ENCODE measurements around the gene RNASE3. TPM values are rescaled to one million over a fixed set of nuclear protein-coding genes. Genes with fewer than 3 reads are reported as not detected.
"Not testable (repeated sequence)": the region's sequence is repeated elsewhere in the genome, so short reads cannot be mapped to it uniquely, and the experiment has no call there.

Gene RNASE3
- not detected for polyA plus RNA-seq (2013, experiment 1 of 2)
- not detected for polyA plus RNA-seq (2013, experiment 2 of 2)

- H3K14ac ChIP-seq (ENCODE audit: low read length in 2 of 2); H3K4me1 ChIP-seq (ENCODE audit: control insufficient read depth, insufficient read depth, low read depth, low read length); H3K9me3 ChIP-seq (ENCODE audit: control insufficient read depth, low read length); H2AFZ ChIP-seq (ENCODE audit: low read depth, low read length); H2BK5ac ChIP-seq (ENCODE audit: low read depth, low read length, poor library complexity, severe bottlenecking); H3K23ac ChIP-seq (ENCODE audit: low read length in 2 of 2); DNase-seq; H4K91ac ChIP-seq (ENCODE audit: low read length); H3K4me3 ChIP-seq (ENCODE audit: insufficient read depth in 1 of 2, low read depth in 1 of 2, low read length in 2 of 2); H3K18ac ChIP-seq (ENCODE audit: low read depth in 1 of 2, low read length in 2 of 2); H2BK12ac ChIP-seq (ENCODE audit: low read length in 2 of 2); H2BK120ac ChIP-seq (ENCODE audit: low read depth, low read length); H3K79me1 ChIP-seq (replicated peaks; ENCODE audit: low read length, poor library complexity, severe bottlenecking); H3K4ac ChIP-seq (ENCODE audit: low read depth in 1 of 2, low read length in 2 of 2); H3K4me2 ChIP-seq (ENCODE audit: low read length, poor library complexity, severe bottlenecking); H2AK5ac ChIP-seq (ENCODE audit: low read length, severe bottlenecking); H4K8ac ChIP-seq (ENCODE audit: low read length); H3K9ac ChIP-seq (ENCODE audit: low read length); H2BK15ac ChIP-seq (ENCODE audit: low read depth, poor library complexity, severe bottlenecking); H3K27ac ChIP-seq (ENCODE audit: low read length, poor library complexity, severe bottlenecking); H3K36me3 ChIP-seq (ENCODE audit: control insufficient read depth in 1 of 2, insufficient read depth in 2 of 2, low read depth in 1 of 2, low read length in 2 of 2): not testable (repeated sequence)
- H3K27me3 ChIP-seq (ENCODE audit: control insufficient read depth in 1 of 2, insufficient read depth in 1 of 2, low read length in 2 of 2): peaks cover 5 to 25% of the 10 kb centered on the region in 2 experiments
- WGBS: 66% methylated on average over 7 of the region's 11 CpGs
Measured at GRCh38 chr14:20891126-20891825, at the start of gene RNASE3. TSS of gene RNASE3 (plus strand) at chr14:20891385. CDS start at chr14:20891687, 302 bp downstream.

- no peak overlapping the region for H3K18ac ChIP-seq (ENCODE audit: low read depth in 1 of 2, low read length in 2 of 2)
- 97% methylated on average over 5 of the region's 6 CpGs for WGBS
- H2AFZ ChIP-seq (ENCODE audit: low read depth, low read length): no peak overlapping the region
- no peak overlapping the region for H4K8ac ChIP-seq (ENCODE audit: low read length)
- H2BK120ac ChIP-seq (ENCODE audit: low read depth, low read length): no peak overlapping the region
- H3K9ac ChIP-seq (ENCODE audit: low read length): no peak overlapping the region
- H3K4me3 ChIP-seq (ENCODE audit: insufficient read depth in 1 of 2, low read depth in 1 of 2, low read length in 2 of 2): no peak overlapping the region
- H4K91ac ChIP-seq (ENCODE audit: low read length): no peak overlapping the region
- H3K9me3 ChIP-seq (ENCODE audit: control insufficient read depth, low read length): no peaks in the 10 kb centered on the region
- H3K4ac ChIP-seq (ENCODE audit: low read depth in 1 of 2, low read length in 2 of 2): no peak overlapping the region
- H3K27ac ChIP-seq (ENCODE audit: low read length, poor library complexity, severe bottlenecking): no peak overlapping the region
- no peak overlapping the region for H3K4me2 ChIP-seq (ENCODE audit: low read length, poor library complexity, severe bottlenecking)
- no peak overlapping the region for H2BK5ac ChIP-seq (ENCODE audit: low read depth, low read length, poor library complexity, severe bottlenecking)
- DNase-seq: no peak
- H3K27me3 ChIP-seq (ENCODE audit: control insufficient read depth in 1 of 2, insufficient read depth in 1 of 2, low read length in 2 of 2): peaks cover 0 to 3% of the 10 kb centered on the region in 2 experiments
- no peak overlapping the region for H2BK15ac ChIP-seq (ENCODE audit: low read depth, poor library complexity, severe bottlenecking)
- peaks cover 2% of the 10 kb centered on the region for H3K4me1 ChIP-seq (ENCODE audit: control insufficient read depth, insufficient read depth, low read depth, low read length)
- H3K36me3 ChIP-seq (ENCODE audit: control insufficient read depth in 1 of 2, insufficient read depth in 2 of 2, low read depth in 1 of 2, low read length in 2 of 2): no peaks in the 10 kb centered on the region
- no peak overlapping the region for H2BK12ac ChIP-seq (ENCODE audit: low read length in 2 of 2)
- no peak overlapping the region for H2AK5ac ChIP-seq (ENCODE audit: low read length, severe bottlenecking)
- H3K79me1 ChIP-seq (replicated peaks; ENCODE audit: low read length, poor library complexity, severe bottlenecking): no peaks in the 10 kb centered on the region
- no peak overlapping the region for H3K14ac ChIP-seq (ENCODE audit: low read length in 2 of 2)
- H3K23ac ChIP-seq (ENCODE audit: low read length in 2 of 2): no peak overlapping the region
Measured at GRCh38 chr14:20846560-20846959, 44.6 kb upstream of the RNASE3 start.

GRCh38 chr14:20848316-20848954 is 42.8 kb upstream of the RNASE3 start:
- no peak overlapping the region for H2BK120ac ChIP-seq (ENCODE audit: low read depth, low read length)
- no peak overlapping the region for H4K8ac ChIP-seq (ENCODE audit: low read length)
- no peak overlapping the region for H3K27ac ChIP-seq (ENCODE audit: low read length, poor library complexity, severe bottlenecking)
- peaks cover 2% of the 10 kb centered on the region for H3K4me1 ChIP-seq (ENCODE audit: control insufficient read depth, insufficient read depth, low read depth, low read length)
- 68% methylated on average over 9 of the region's 9 CpGs for WGBS
- H3K23ac ChIP-seq (ENCODE audit: low read length in 2 of 2): no peak overlapping the region
- no peaks in the 10 kb centered on the region for H3K36me3 ChIP-seq (ENCODE audit: control insufficient read depth in 1 of 2, insufficient read depth in 2 of 2, low read depth in 1 of 2, low read length in 2 of 2)
- H3K18ac ChIP-seq (ENCODE audit: low read depth in 1 of 2, low read length in 2 of 2): no peak overlapping the region
- H2BK15ac ChIP-seq (ENCODE audit: low read depth, poor library complexity, severe bottlenecking): no peak overlapping the region
- H3K4me2 ChIP-seq (ENCODE audit: low read length, poor library complexity, severe bottlenecking): no peak overlapping the region
- H2BK5ac ChIP-seq (ENCODE audit: low read depth, low read length, poor library complexity, severe bottlenecking): no peak overlapping the region
- H3K4me3 ChIP-seq (ENCODE audit: insufficient read depth in 1 of 2, low read depth in 1 of 2, low read length in 2 of 2): no peak overlapping the region
- H3K4ac ChIP-seq (ENCODE audit: low read depth in 1 of 2, low read length in 2 of 2): no peak overlapping the region
- no peaks in the 10 kb centered on the region for H3K9me3 ChIP-seq (ENCODE audit: control insufficient read depth, low read length)
- H3K27me3 ChIP-seq (ENCODE audit: control insufficient read depth in 1 of 2, insufficient read depth in 1 of 2, low read length in 2 of 2): peaks cover 0 to 14% of the 10 kb centered on the region in 2 experiments
- no peaks in the 10 kb centered on the region for H3K79me1 ChIP-seq (replicated peaks; ENCODE audit: low read length, poor library complexity, severe bottlenecking)
- H3K9ac ChIP-seq (ENCODE audit: low read length): no peak overlapping the region
- no peak overlapping the region for H4K91ac ChIP-seq (ENCODE audit: low read length)
- no peak for DNase-seq
- no peak overlapping the region for H2AK5ac ChIP-seq (ENCODE audit: low read length, severe bottlenecking)
- H3K14ac ChIP-seq (ENCODE audit: low read length in 2 of 2): no peak overlapping the region
- no peak overlapping the region for H2BK12ac ChIP-seq (ENCODE audit: low read length in 2 of 2)
- H2AFZ ChIP-seq (ENCODE audit: low read depth, low read length): no peak overlapping the region

GRCh38 chr14:20848955-20849570 is 42.1 kb upstream of the RNASE3 start:
- H3K4ac ChIP-seq (ENCODE audit: low read depth in 1 of 2, low read length in 2 of 2): no peak overlapping the region
- no peaks in the 10 kb centered on the region for H3K36me3 ChIP-seq (ENCODE audit: control insufficient read depth in 1 of 2, insufficient read depth in 2 of 2, low read depth in 1 of 2, low read length in 2 of 2)
- no peak overlapping the region for H3K23ac ChIP-seq (ENCODE audit: low read length in 2 of 2)
- H2BK12ac ChIP-seq (ENCODE audit: low read length in 2 of 2): no peak overlapping the region
- H3K79me1 ChIP-seq (replicated peaks; ENCODE audit: low read length, poor library complexity, severe bottlenecking): no peaks in the 10 kb centered on the region
- no peak overlapping the region for H3K18ac ChIP-seq (ENCODE audit: low read depth in 1 of 2, low read length in 2 of 2)
- H4K8ac ChIP-seq (ENCODE audit: low read length): no peak overlapping the region
- no peak overlapping the region for H3K27ac ChIP-seq (ENCODE audit: low read length, poor library complexity, severe bottlenecking)
- no peak overlapping the region for H3K14ac ChIP-seq (ENCODE audit: low read length in 2 of 2)
- no peak overlapping the region for H3K4me2 ChIP-seq (ENCODE audit: low read length, poor library complexity, severe bottlenecking)
- H3K9me3 ChIP-seq (ENCODE audit: control insufficient read depth, low read length): no peaks in the 10 kb centered on the region
- no peak overlapping the region for H2AFZ ChIP-seq (ENCODE audit: low read depth, low read length)
- no peak for DNase-seq
- H3K4me3 ChIP-seq (ENCODE audit: insufficient read depth in 1 of 2, low read depth in 1 of 2, low read length in 2 of 2): no peak overlapping the region
- no peak overlapping the region for H4K91ac ChIP-seq (ENCODE audit: low read length)
- H3K9ac ChIP-seq (ENCODE audit: low read length): no peak overlapping the region
- WGBS: 39% methylated on average over 4 of the region's 4 CpGs
- H2BK15ac ChIP-seq (ENCODE audit: low read depth, poor library complexity, severe bottlenecking): no peak overlapping the region
- no peak overlapping the region for H2AK5ac ChIP-seq (ENCODE audit: low read length, severe bottlenecking)
- peaks cover 2% of the 10 kb centered on the region for H3K4me1 ChIP-seq (ENCODE audit: control insufficient read depth, insufficient read depth, low read depth, low read length)
- peaks cover 3 to 18% of the 10 kb centered on the region in 2 experiments for H3K27me3 ChIP-seq (ENCODE audit: control insufficient read depth in 1 of 2, insufficient read depth in 1 of 2, low read length in 2 of 2)
- H2BK5ac ChIP-seq (ENCODE audit: low read depth, low read length, poor library complexity, severe bottlenecking): no peak overlapping the region
- no peak overlapping the region for H2BK120ac ChIP-seq (ENCODE audit: low read depth, low read length)
